IMR-90 (cell line): ENCODE results near the gene HDAC5. TPM values are rescaled to one million over a fixed set of nuclear protein-coding genes. Genes with fewer than 3 reads are reported as not detected.

Experiments used
- ATAC-seq: fragments of 200-7000 bp; cut with Tn5 transposase; 2 replicates; pipeline ENCODE4 v1.9.1; 2020; ENCODE audit warnings: low read depth, mild to moderate bottlenecking, moderate library complexity
- BruUV-seq: library from RNA; stranded (reverse); fragments of 400-500 nt; replicated peaks from 2 replicates; lab custom pipeline; 2021; lab: Mats Ljungman, UMichigan
- CTCF ChIA-PET: fragments of 300-600 bp; formaldehyde crosslinking; extraction: SDS; loops from one replicate; lab custom pipeline; 2021; ENCODE audit warnings: antibody characterized with exemption; lab: Yijun Ruan, JAX
- POLR2A ChIA-PET: fragments of 300-600 bp; sonication (Branson Sonifier 250); formaldehyde crosslinking; loops from one replicate; lab custom pipeline; 2022; ENCODE audit warnings: antibody characterized with exemption; ENCODE audit not compliant: unreplicated experiment; lab: Charles Lee
- DNase-seq: peaks from one replicate; pipeline ENCODE4 v3.0.0; 2013
- H2AFZ ChIP-seq: replicated peaks from 2 replicates; pipeline ENCODE3; 2013; ENCODE audit warnings: low read length, mild to moderate bottlenecking; ENCODE audit not compliant: poor library complexity
- H2AK5ac ChIP-seq: 2 replicates; pipeline ENCODE4 v1.6.1; 2013; ENCODE audit warnings: low read depth, low read length, inconsistent platforms
- H2AK9ac ChIP-seq: replicated peaks from 2 replicates; pipeline ENCODE3; 2013; ENCODE audit warnings: mild to moderate bottlenecking, low read depth, low read length, moderate library complexity; ENCODE audit not compliant: poor library complexity
- H2BK120ac ChIP-seq: 2 replicates; pipeline ENCODE4 v1.6.1; 2013; ENCODE audit warnings: low read depth, low read length, inconsistent platforms
- H2BK15ac ChIP-seq: 3 replicates; pipeline ENCODE4 v1.6.1; 2013; ENCODE audit warnings: low read depth, low read length, inconsistent platforms
- H2BK20ac ChIP-seq: 2 replicates; pipeline ENCODE4 v1.6.1; 2013; ENCODE audit warnings: low read depth, mild to moderate bottlenecking, inconsistent platforms, low read length, moderate library complexity
- H2BK5ac ChIP-seq: 2 replicates; pipeline ENCODE4 v1.6.1; 2013; ENCODE audit warnings: mild to moderate bottlenecking, low read depth, low read length, inconsistent platforms; ENCODE audit not compliant: poor library complexity, severe bottlenecking
- H3K14ac ChIP-seq: replicated peaks from 2 replicates; pipeline ENCODE4 v1.6.1; 2013; ENCODE audit warnings: low read depth, low read length, inconsistent platforms
- H3K18ac ChIP-seq: 2 replicates; pipeline ENCODE4 v1.6.1; 2013; ENCODE audit warnings: low read depth, low read length, control low read depth
- H3K23ac ChIP-seq: 2 replicates; pipeline ENCODE4 v1.6.1; 2013; ENCODE audit warnings: low read depth, low read length, inconsistent platforms
- H3K27ac ChIP-seq: 2 replicates; pipeline ENCODE4 v1.5.1; 2013; ENCODE audit warnings: mild to moderate bottlenecking, control low read depth, low read length; ENCODE audit not compliant: insufficient read depth
- H3K27me3 ChIP-seq: 2 replicates; pipeline ENCODE4 v1.6.1; 2013; ENCODE audit warnings: low read length; ENCODE audit not compliant: control insufficient read depth, insufficient read depth
- H3K36me3 ChIP-seq: 2 replicates; pipeline ENCODE4 v1.6.1; 2013; ENCODE audit warnings: low read length, mixed read lengths; ENCODE audit not compliant: control insufficient read depth, insufficient read depth
- H3K4ac ChIP-seq: 2 replicates; pipeline ENCODE4 v1.6.1; 2013; ENCODE audit warnings: low read depth, low read length, inconsistent platforms
- H3K4me1 ChIP-seq: 2 replicates; pipeline ENCODE4 v1.6.1; 2013; ENCODE audit warnings: low read length, mixed read lengths; ENCODE audit not compliant: control insufficient read depth, insufficient read depth
- H3K4me2 ChIP-seq: 2 replicates; pipeline ENCODE4 v1.6.1; 2013; ENCODE audit warnings: low read depth, mild to moderate bottlenecking, control low read depth, low read length, moderate library complexity
- H3K4me3 ChIP-seq: 2 replicates; pipeline ENCODE4 v1.5.1; 2013; ENCODE audit warnings: low read depth, mild to moderate bottlenecking, control low read depth, low read length, moderate library complexity; ENCODE audit not compliant: insufficient read depth
- H3K56ac ChIP-seq: 2 replicates; pipeline ENCODE4 v1.6.1; 2013; ENCODE audit warnings: low read length, inconsistent platforms; ENCODE audit not compliant: insufficient read depth; ENCODE audit errors: extremely low read depth
- H3K79me1 ChIP-seq, 2 experiments: 2 replicates each; pipeline ENCODE4 v1.6.1; 2013; ENCODE audit warnings: low read length in 2 of 2, inconsistent platforms in 1 of 2, low read depth in 1 of 2
- H3K9ac ChIP-seq: 2 replicates; pipeline ENCODE4 v1.6.1; 2013; ENCODE audit warnings: low read depth, low read length, control low read depth
- H3K9me1 ChIP-seq: 2 replicates; pipeline ENCODE4 v1.6.1; 2013; ENCODE audit warnings: low read length, inconsistent platforms; ENCODE audit not compliant: insufficient read depth
- H3K9me3 ChIP-seq: 2 replicates; pipeline ENCODE4 v1.6.1; 2013; ENCODE audit warnings: low read length; ENCODE audit not compliant: control insufficient read depth, insufficient read depth
- H4K20me1 ChIP-seq: 2 replicates; pipeline ENCODE4 v1.6.1; 2013; ENCODE audit warnings: low read length, inconsistent platforms; ENCODE audit not compliant: insufficient read depth
- H4K5ac ChIP-seq: 2 replicates; pipeline ENCODE4 v1.6.1; 2013; ENCODE audit warnings: mild to moderate bottlenecking, low read depth, low read length, control low read depth
- H4K8ac ChIP-seq, 2 experiments: 2 replicates each; pipeline ENCODE4 v1.6.1; 2013; ENCODE audit warnings: low read depth in 2 of 2, low read length in 2 of 2, control low read depth in 1 of 2, inconsistent platforms in 1 of 2
- H4K91ac ChIP-seq: 2 replicates; pipeline ENCODE4 v1.6.1; 2013; ENCODE audit warnings: low read depth, low read length, inconsistent platforms; ENCODE audit not compliant: insufficient read depth
- BHLHE40 ChIP-seq: fragments of 150-350 bp; IDR thresholded peaks from 2 replicates; pipeline ENCODE4 v1.6.1; 2016; ENCODE audit warnings: mild to moderate bottlenecking, low read depth, low read length
- MAFK ChIP-seq: IDR thresholded peaks from 2 replicates; pipeline ENCODE4 v1.6.1; 2012; ENCODE audit warnings: low read depth, low read length, improper control_type of control experiment
- RAD21 ChIP-seq: IDR thresholded peaks from 2 replicates; pipeline ENCODE4 v1.6.1; 2012; ENCODE audit warnings: low read length, improper control_type of control experiment
- SMC3 ChIP-seq: fragments of 150-350 bp; IDR thresholded peaks from 2 replicates; pipeline ENCODE4 v1.6.1; 2016; ENCODE audit warnings: low read depth, mild to moderate bottlenecking, antibody characterized with exemption, low read length, moderate library complexity
- WGBS, 2 experiments: methylation state at CpG; one replicate each; pipeline versions ENCODE4 v1.1.5 to v1.1.7; 2013; ENCODE audit warnings: missing lambda C conversion rate in 2 of 2; ENCODE audit not compliant: insufficient read length in 1 of 2; ENCODE audit errors: extremely low coverage in 2 of 2; 5-methylcytosine and 5-hydroxymethylcytosine counted together
- dilution Hi-C: fragments of 300-500 bp; cut with HindIII; formaldehyde crosslinking; loops from one replicate; pipeline ENCODE4 v1.14.3; 2018; ENCODE audit warnings: low sequenced_read_pairs; ENCODE audit not compliant: unreplicated experiment
- in situ Hi-C: fragments of 300-500 bp; cut with MboI; formaldehyde crosslinking; loops from 3 replicates; pipeline ENCODE4 v1.14.3; 2019; ENCODE audit warnings: low sequenced_read_pairs, inconsistent platforms, mixed read lengths
- intact Hi-C: fragments of 100-400 bp; cut with micrococcal nuclease; formaldehyde crosslinking; loops from 2 replicates; pipeline ENCODE4 v1.10.0; 2022
- polyA plus RNA-seq, 3 experiments: library from polyadenylated mRNA; depleted of rRNA; stranded (reverse); fragments of >200 nt; gene quantifications; 2 replicates each; pipeline ENCODE4 v1.2.3, GENCODE V29; 2012; ENCODE audit warnings: low replicate concordance in 1 of 3
- total RNA-seq: library from RNA; depleted of rRNA; stranded (reverse); fragments of >200 nt; gene quantifications from 2 replicates; pipeline ENCODE4 v1.2.3, GENCODE V29; 2012

Gene HDAC5
- total and polyA plus RNA-seq, 2 of the 4 experiments (the other 2 are of a cell fraction), result 47.0 to 61.3 TPM

GRCh38 chr17:44117351-44117750 is 6.1 kb downstream of the HDAC5 start:
- H3K27ac ChIP-seq, result no peak overlapping the region
- in situ Hi-C loops (no loop called here), dilution Hi-C loops (no loop called here), intact Hi-C loops (no loop called here)
- H2BK20ac ChIP-seq, result no peak overlapping the region
- H3K4me3 ChIP-seq, result no peak overlapping the region
- no peak overlapping the region for H2BK15ac ChIP-seq
- no peak overlapping the region for H3K18ac ChIP-seq
- peaks cover 4% of the 10 kb centered on the region; the same call in 1 of the 2 replicates for H3K4me1 ChIP-seq
- H4K5ac ChIP-seq, result no peak overlapping the region
- no peak for DNase-seq
- no peak overlapping the region for H2AFZ ChIP-seq
- no peak for TF ChIP-seq RAD21
- no peak for TF ChIP-seq BHLHE40
- TF ChIP-seq MAFK, result no peak
- TF ChIP-seq SMC3, result no peak
- H2AK5ac ChIP-seq, result no peak overlapping the region
- H3K23ac ChIP-seq, result no peak overlapping the region
- no peak overlapping the region for H2BK120ac ChIP-seq
- H3K27me3 ChIP-seq, result no peaks in the 10 kb centered on the region
- H2AK9ac ChIP-seq, result no peak overlapping the region
- no peak overlapping the region for H3K56ac ChIP-seq
- WGBS, 2 experiments, result 81% methylated on average over 12 of the region's 18 CpGs; no CpG with 5 or more reads in 1 of the 2 experiments
- CTCF ChIA-PET, result no interaction called here
- H3K14ac ChIP-seq, result no peak overlapping the region
- H3K9me3 ChIP-seq, result no peaks in the 10 kb centered on the region
- H3K79me1 ChIP-seq, result peaks cover 7 to 90% of the 10 kb centered on the region in 2 experiments
- ATAC-seq, result no peak
- H3K4ac ChIP-seq, result no peak overlapping the region
- BruUV-seq, result no TSS peak
- H4K8ac ChIP-seq, result no peak overlapping the region
- H3K9ac ChIP-seq, result no peak overlapping the region
- H2BK5ac ChIP-seq, result no peak overlapping the region
- H3K36me3 ChIP-seq, result peaks cover 2% of the 10 kb centered on the region; the same call in 1 of the 2 replicates
- H4K20me1 ChIP-seq, result peaks cover 52% of the 10 kb centered on the region
- no peak overlapping the region for H3K4me2 ChIP-seq
- H4K91ac ChIP-seq, result no peak overlapping the region
- POLR2A ChIA-PET, result no interaction called here
- peaks cover 13% of the 10 kb centered on the region for H3K9me1 ChIP-seq
